ENCODE data around the gene TFAP2E. TPM values are rescaled to one million over a fixed set of nuclear protein-coding genes. Genes with fewer than 3 reads are reported as not detected.
A peak's percentile ranks its signal among the peaks of the same experiment; 100 is the strongest.

The TFAP2E gene
- total RNA-seq, 1 experiment from 2014 or later = not detected

- in situ Hi-C loops (cut with HindIII; ENCODE audit: low pct_unique_long_range_greater_than_20kb, low sequenced_read_pairs) = no loop called here
- no peak for DNase-seq (ENCODE audit: low read depth)
These were observed 46.4 kb downstream of the TFAP2E start for GRCh38 chr1:35619237-35620121.

GRCh38 chr1:35622510-35623178 is 49.5 kb downstream of the TFAP2E start:
- no peak for DNase-seq (ENCODE audit: low read depth)
- in situ Hi-C loops (cut with HindIII; ENCODE audit: low pct_unique_long_range_greater_than_20kb, low sequenced_read_pairs) = no loop called here

GRCh38 chr1:35623832-35624231 is 50.7 kb downstream of the TFAP2E start:
- DNase-seq (ENCODE audit: low read depth) = no peak
- in situ Hi-C loops (cut with HindIII; ENCODE audit: low pct_unique_long_range_greater_than_20kb, low sequenced_read_pairs) = no loop called here

GRCh38 chr1:35629051-35629450 is 55.9 kb downstream of the TFAP2E start:
- no peak for DNase-seq (ENCODE audit: low read depth)
- in situ Hi-C loops (cut with HindIII; ENCODE audit: low pct_unique_long_range_greater_than_20kb, low sequenced_read_pairs) = no loop called here

- in situ Hi-C loops (cut with HindIII; ENCODE audit: low pct_unique_long_range_greater_than_20kb, low sequenced_read_pairs) = no loop called here
These were observed 58.3 kb downstream of the TFAP2E start for GRCh38 chr1:35631396-35631795.

GRCh38 chr1:35633547-35633946 is 60.4 kb downstream of the TFAP2E start:
- DNase-seq (ENCODE audit: low read depth) = no peak
- in situ Hi-C loops (cut with HindIII; ENCODE audit: low pct_unique_long_range_greater_than_20kb, low sequenced_read_pairs) = no loop called here

More at GRCh38 chr1:35631396-35631795, 58.3 kb downstream of the TFAP2E start:
- DNase-seq (ENCODE audit: low read depth) = no peak

GRCh38 chr1:35637401-35637809 is 64.3 kb downstream of the TFAP2E start:
- in situ Hi-C loops (cut with HindIII; ENCODE audit: low pct_unique_long_range_greater_than_20kb, low sequenced_read_pairs) = no loop called here
- DNase-seq (ENCODE audit: low read depth) = peak; percentile 27

- in situ Hi-C loops (cut with HindIII; ENCODE audit: low pct_unique_long_range_greater_than_20kb, low sequenced_read_pairs) = no loop called here
These were observed 67.5 kb downstream of the TFAP2E start for GRCh38 chr1:35640380-35641232.

GRCh38 chr1:35641233-35641866 is 68.2 kb downstream of the TFAP2E start, which contains the start of gene PSMB2:
TSS of gene PSMB2 (minus strand) at chr1:35641526. CDS start at chr1:35641432, 94 bp downstream.
- in situ Hi-C loops (cut with HindIII; ENCODE audit: low pct_unique_long_range_greater_than_20kb, low sequenced_read_pairs) = no loop called here
- DNase-seq (ENCODE audit: low read depth) = peak; percentile 87

More at GRCh38 chr1:35640380-35641232, 67.5 kb downstream of the TFAP2E start:
- peak; percentile 29 for DNase-seq (ENCODE audit: low read depth)

- in situ Hi-C loops (cut with HindIII; ENCODE audit: low pct_unique_long_range_greater_than_20kb, low sequenced_read_pairs) = no loop called here
- peak; percentile 27 for DNase-seq (ENCODE audit: low read depth)
These were observed 69.4 kb downstream of the TFAP2E start for GRCh38 chr1:35642471-35642955.

- DNase-seq (ENCODE audit: low read depth) = no peak
- in situ Hi-C loops (cut with HindIII; ENCODE audit: low pct_unique_long_range_greater_than_20kb, low sequenced_read_pairs) = no loop called here
These were observed 71.1 kb downstream of the TFAP2E start for GRCh38 chr1:35644204-35644603.

Other genes with a start within 250 kb of the TFAP2E start
- gene KIAA0319L, start 15.9 kb upstream of the TFAP2E start, total RNA-seq (2014; rRNA removed; shearing (Covaris generic); ENCODE audit: low replicate concordance) = 21.5 and 40.7 TPM in 2 replicates
- 7.8 and 11.2 TPM in 2 replicates for gene NCDN, start 15.5 kb upstream of the TFAP2E start, total RNA-seq (2014; rRNA removed; shearing (Covaris generic); ENCODE audit: low replicate concordance)
- 66.0 and 97.4 TPM in 2 replicates for gene PSMB2, start 68.2 kb downstream of the TFAP2E start, total RNA-seq (2014; rRNA removed; shearing (Covaris generic); ENCODE audit: low replicate concordance)
- gene C1orf216, start 145.6 kb downstream of the TFAP2E start, total RNA-seq (2014; rRNA removed; shearing (Covaris generic); ENCODE audit: low replicate concordance) = 4.3 and 8.0 TPM in 2 replicates
- gene CLSPN, start 196.7 kb downstream of the TFAP2E start, total RNA-seq (2014; rRNA removed; shearing (Covaris generic); ENCODE audit: low replicate concordance) = 5.1 and 5.8 TPM in 2 replicates
- 1.4 and 1.9 TPM in 2 replicates for gene AGO4, start 234.7 kb downstream of the TFAP2E start, total RNA-seq (2014; rRNA removed; shearing (Covaris generic); ENCODE audit: low replicate concordance)

Data from Caki2 (cell line).